GM23338 (cell line): ENCODE measurements around the gene ZNF71. TPM values are rescaled to one million over a fixed set of nuclear protein-coding genes. Genes with fewer than 3 reads are reported as not detected.

Experiments
- ATAC-seq: fragments of 200-7000 bp; cut with Tn5 transposase; 3 replicates; pipeline ENCODE4 v1.9.1; 2020
- DNase-seq: peaks from one replicate; pipeline ENCODE4 v3.0.0-alpha.2; 2015; ENCODE audit warnings: low spot score
- H2AFZ ChIP-seq: fragments of 200-600 bp; sonication (generic); 2 replicates; pipeline ENCODE4 v1.8.0; 2016; ENCODE audit warnings: antibody characterized with exemption, mild to moderate bottlenecking, moderate library complexity
- H3F3A ChIP-seq: fragments of 200-600 bp; sonication (generic); replicated peaks from 2 replicates; pipeline ENCODE4 v1.8.0; 2017; ENCODE audit warnings: antibody characterized with exemption, mixed run types, low read depth
- H3K27ac ChIP-seq: fragments of 200-600 bp; sonication (generic); 2 replicates; pipeline ENCODE4 v1.6.1; 2016; ENCODE audit warnings: low read depth
- H3K27me3 ChIP-seq: fragments of 200-600 bp; sonication (generic); 2 replicates; pipeline ENCODE4 v1.8.0; 2016; ENCODE audit warnings: mild to moderate bottlenecking, mixed run types, moderate library complexity; ENCODE audit not compliant: insufficient read depth
- H3K36me3 ChIP-seq: fragments of 200-600 bp; sonication (generic); 2 replicates; pipeline ENCODE4 v1.8.0; 2016; ENCODE audit warnings: mild to moderate bottlenecking; ENCODE audit not compliant: insufficient read depth
- H3K4me1 ChIP-seq: fragments of 200-600 bp; sonication (generic); 2 replicates; pipeline ENCODE4 v1.8.0; 2016; ENCODE audit warnings: mild to moderate bottlenecking, moderate library complexity; ENCODE audit not compliant: insufficient read depth
- H3K4me2 ChIP-seq: fragments of 200-600 bp; sonication (generic); 2 replicates; pipeline ENCODE4 v1.7.1; 2017; ENCODE audit warnings: mixed run types
- H3K4me3 ChIP-seq: fragments of 200-600 bp; sonication (generic); 2 replicates; pipeline ENCODE4 v1.6.1; 2016; ENCODE audit warnings: mixed run types
- H3K79me2 ChIP-seq: fragments of 200-600 bp; sonication (generic); replicated peaks from 2 replicates; pipeline ENCODE4 v1.8.0; 2017; ENCODE audit warnings: mild to moderate bottlenecking; ENCODE audit not compliant: insufficient read depth
- H3K9me2 ChIP-seq: fragments of 200-600 bp; sonication (generic); 2 replicates; pipeline ENCODE4 v1.8.0; 2017; ENCODE audit not compliant: insufficient read depth
- H4K20me1 ChIP-seq: fragments of 200-600 bp; sonication (generic); replicated peaks from 2 replicates; pipeline ENCODE4 v1.8.0; 2017; ENCODE audit warnings: mild to moderate bottlenecking; ENCODE audit not compliant: insufficient read depth
- H3K27ac Mint-ChIP-seq: 2 replicates; pipeline ENCODE4 v1.8.0; 2020; ENCODE audit warnings: inconsistent platforms, mild to moderate bottlenecking, moderate library complexity, mixed read lengths
- H3K27me3 Mint-ChIP-seq: 3 replicates; pipeline ENCODE4 v1.8.0; 2022; ENCODE audit warnings: low read depth, mild to moderate bottlenecking, moderate library complexity, mixed read lengths, inconsistent platforms; ENCODE audit not compliant: insufficient read depth, poor library complexity
- H3K36me3 Mint-ChIP-seq: 3 replicates; pipeline ENCODE4 v1.8.0; 2021; ENCODE audit warnings: low read depth, mild to moderate bottlenecking, inconsistent platforms, moderate library complexity, mixed read lengths
- H3K4me1 Mint-ChIP-seq: 3 replicates; pipeline ENCODE4 v1.8.0; 2020; ENCODE audit warnings: mild to moderate bottlenecking, inconsistent platforms, mixed read lengths
- H3K4me3 Mint-ChIP-seq: 3 replicates; pipeline ENCODE4 v1.8.0; 2021; ENCODE audit warnings: moderate library complexity, mild to moderate bottlenecking, inconsistent platforms, mixed read lengths
- H3K9me3 Mint-ChIP-seq: 3 replicates; pipeline ENCODE4 v1.8.0; 2020; ENCODE audit warnings: moderate library complexity, mild to moderate bottlenecking, inconsistent platforms, mixed read lengths
- CTCF ChIP-seq, 2 experiments: fragments of 200-600 bp in 1 of 2; sonication (generic) in 1 of 2; conservative IDR thresholded peaks; 2 replicates each; pipeline versions ENCODE4 v1.5.1 to v1.6.1; 2016 to 2017; ENCODE audit warnings: antibody characterized with exemption in 2 of 2, low read depth in 2 of 2, mild to moderate bottlenecking in 2 of 2, moderate library complexity in 1 of 2
- JUNB ChIP-seq: IDR thresholded peaks from one replicate; pipeline ENCODE4 v1.6.1; 2016; ENCODE audit warnings: antibody characterized with exemption; ENCODE audit not compliant: unreplicated experiment
- NANOG ChIP-seq: IDR thresholded peaks from 2 replicates; pipeline ENCODE4 v1.6.1; 2016; ENCODE audit warnings: antibody characterized with exemption, borderline replicate concordance
- ZNF114 ChIP-seq: fragments of 250-450 bp; sonication (Bioruptor Pico); IDR thresholded peaks from 2 replicates; pipeline ENCODE4 v1.5.0; 2020; ENCODE audit warnings: mild to moderate bottlenecking, moderate library complexity
- ZNF462 ChIP-seq: fragments of 250-450 bp; sonication (Bioruptor Pico); IDR thresholded peaks from 2 replicates; pipeline ENCODE4 v1.5.0; 2020; ENCODE audit warnings: mild to moderate bottlenecking, moderate library complexity
- polyA plus RNA-seq: library from polyadenylated mRNA; unstranded; fragments of >200 nt; fragmentation: Nextera tagmentation; extraction: Ambion mirVana; gene quantifications from 2 replicates; pipeline ENCODE4 v1.2.1, GENCODE V29; 2016
- total RNA-seq: library from RNA; depleted of rRNA; stranded (reverse); fragments of >200 nt; shearing (Covaris generic); gene quantifications from 2 replicates; pipeline ENCODE4 v1.2.3, GENCODE V29; 2014
- TF ChIP-seq, protein P1 (sequence below): IDR thresholded peaks from one replicate; pipeline ENCODE4 v1.6.1; 2018; ENCODE audit warnings: antibody characterized with exemption; ENCODE audit not compliant: unreplicated experiment

ZNF71 gene
- total and polyA plus RNA-seq, 2 experiments from 2014 or later: 4.7 to 13.2 TPM

DNA sequence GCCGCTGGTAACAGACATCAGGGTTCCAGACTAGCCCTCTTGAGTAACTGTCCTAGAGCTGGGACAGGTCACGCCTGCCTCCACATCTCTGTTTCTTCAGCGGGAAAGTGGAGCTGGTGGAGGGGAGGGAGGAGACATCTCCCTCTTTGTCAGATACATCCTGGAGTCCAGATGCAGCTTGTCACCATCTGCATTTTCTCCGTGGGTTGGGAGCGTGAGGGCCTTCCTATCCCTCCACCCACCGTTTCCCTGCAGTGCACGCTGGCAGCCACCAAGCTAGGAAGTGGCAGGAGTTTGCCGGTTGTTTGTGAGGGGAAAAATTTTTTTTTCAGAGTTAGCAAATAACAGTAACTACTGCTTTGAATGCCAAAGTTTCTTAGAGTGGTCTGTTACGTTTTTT lies 27.9 kb downstream of the ZNF71 start:
- H3K4me1 ChIP-seq: no peaks in the 10 kb centered on the region
- H3K4me2 ChIP-seq: no peak overlapping the region
- no peaks in the 10 kb centered on the region for H3K9me2 ChIP-seq
- Mint-ChIP-seq H3K36me3 (peaks cover 80% of the 10 kb centered on the region), H3K4me3 (no peak overlapping the region), H3K4me1 (no peaks in the 10 kb centered on the region), H3K27ac (no peak overlapping the region), H3K9me3 (peaks cover 88% of the 10 kb centered on the region), H3K27me3 (peaks cover 6% of the 10 kb centered on the region)
- no peaks in the 10 kb centered on the region; the same call in 1 of the 2 replicates for H3K79me2 ChIP-seq
- no peaks in the 10 kb centered on the region for H3K36me3 ChIP-seq
- DNase-seq (no peak), ATAC-seq (no peak)
- no peak overlapping the region for H3K4me3 ChIP-seq
- no peak overlapping the region for H3K27ac ChIP-seq
- TF ChIP-seq NANOG (no peak), JUNB (no peak), ZNF462 (CRISPR knock-in tag) (no peak), CTCF (conservative IDR thresholded peaks at IDR 0.05; ENCODE audit: low read depth in 2 of 2) (no peak), ZNF114 (no peak)
- TF ChIP-seq, protein P1, sequence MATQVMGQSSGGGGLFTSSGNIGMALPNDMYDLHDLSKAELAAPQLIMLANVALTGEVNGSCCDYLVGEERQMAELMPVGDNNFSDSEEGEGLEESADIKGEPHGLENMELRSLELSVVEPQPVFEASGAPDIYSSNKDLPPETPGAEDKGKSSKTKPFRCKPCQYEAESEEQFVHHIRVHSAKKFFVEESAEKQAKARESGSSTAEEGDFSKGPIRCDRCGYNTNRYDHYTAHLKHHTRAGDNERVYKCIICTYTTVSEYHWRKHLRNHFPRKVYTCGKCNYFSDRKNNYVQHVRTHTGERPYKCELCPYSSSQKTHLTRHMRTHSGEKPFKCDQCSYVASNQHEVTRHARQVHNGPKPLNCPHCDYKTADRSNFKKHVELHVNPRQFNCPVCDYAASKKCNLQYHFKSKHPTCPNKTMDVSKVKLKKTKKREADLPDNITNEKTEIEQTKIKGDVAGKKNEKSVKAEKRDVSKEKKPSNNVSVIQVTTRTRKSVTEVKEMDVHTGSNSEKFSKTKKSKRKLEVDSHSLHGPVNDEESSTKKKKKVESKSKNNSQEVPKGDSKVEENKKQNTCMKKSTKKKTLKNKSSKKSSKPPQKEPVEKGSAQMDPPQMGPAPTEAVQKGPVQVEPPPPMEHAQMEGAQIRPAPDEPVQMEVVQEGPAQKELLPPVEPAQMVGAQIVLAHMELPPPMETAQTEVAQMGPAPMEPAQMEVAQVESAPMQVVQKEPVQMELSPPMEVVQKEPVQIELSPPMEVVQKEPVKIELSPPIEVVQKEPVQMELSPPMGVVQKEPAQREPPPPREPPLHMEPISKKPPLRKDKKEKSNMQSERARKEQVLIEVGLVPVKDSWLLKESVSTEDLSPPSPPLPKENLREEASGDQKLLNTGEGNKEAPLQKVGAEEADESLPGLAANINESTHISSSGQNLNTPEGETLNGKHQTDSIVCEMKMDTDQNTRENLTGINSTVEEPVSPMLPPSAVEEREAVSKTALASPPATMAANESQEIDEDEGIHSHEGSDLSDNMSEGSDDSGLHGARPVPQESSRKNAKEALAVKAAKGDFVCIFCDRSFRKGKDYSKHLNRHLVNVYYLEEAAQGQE: no peak
- H3K27me3 ChIP-seq: no peaks in the 10 kb centered on the region
- no peak overlapping the region for H2AFZ ChIP-seq
- H3F3A ChIP-seq: no peaks in the 10 kb centered on the region
- no peaks in the 10 kb centered on the region for H4K20me1 ChIP-seq
